Fibroblast of lung (primary cell): ENCODE results near the gene NOP14.

Experiments used
- CTCF ChIP-seq, 2 donors: IDR thresholded peaks in 1 of 2; conservative IDR thresholded peaks in 1 of 2; 1 replicate in 1 of 2; 2 replicates in 1 of 2; pipeline ENCODE4 v1.5.1; 2011 to 2012; ENCODE audit warnings: low read length in 2 of 2, control low read depth in 1 of 2, inconsistent platforms in 1 of 2, low read depth in 1 of 2, mild to moderate bottlenecking in 1 of 2
- EZH2 ChIP-seq: IDR thresholded peaks from 2 replicates; pipeline ENCODE4 v1.5.1; 2012; ENCODE audit warnings: low read length, control low read depth, mild to moderate bottlenecking; ENCODE audit errors: missing control alignments

GRCh38 chr4:2950221-2950989 lies 12.8 kb downstream of the NOP14 start:
- TF ChIP-seq CTCF (conservative IDR thresholded peaks at IDR 0.05 in 1 of 2, IDR thresholded peaks at IDR 0.05 in 1 of 2; ENCODE audit: low read depth in 1 of 2, low read length in 2 of 2) (no peak), EZH2 (no peak)
